OCI-LY1 (cell line): ENCODE measurements around the gene ERMAP.

ENCODE experiments used
- CTCF ChIP-seq: fragments of 200-600 bp; sonication (generic), shearing (Covaris generic); IDR thresholded peaks from 2 replicates; pipeline ENCODE4 v1.5.1; 2017; ENCODE audit warnings: mild to moderate bottlenecking, antibody characterized with exemption, low read length, moderate library complexity, mixed read lengths
- EZH2 ChIP-seq: fragments of 200-600 bp; sonication (generic), shearing (Covaris generic); IDR thresholded peaks from 2 replicates; pipeline ENCODE4 v1.8.0; 2017; ENCODE audit warnings: borderline replicate concordance, mixed run types, mild to moderate bottlenecking, antibody characterized with exemption, low read length, moderate library complexity, mixed read lengths

DNA sequence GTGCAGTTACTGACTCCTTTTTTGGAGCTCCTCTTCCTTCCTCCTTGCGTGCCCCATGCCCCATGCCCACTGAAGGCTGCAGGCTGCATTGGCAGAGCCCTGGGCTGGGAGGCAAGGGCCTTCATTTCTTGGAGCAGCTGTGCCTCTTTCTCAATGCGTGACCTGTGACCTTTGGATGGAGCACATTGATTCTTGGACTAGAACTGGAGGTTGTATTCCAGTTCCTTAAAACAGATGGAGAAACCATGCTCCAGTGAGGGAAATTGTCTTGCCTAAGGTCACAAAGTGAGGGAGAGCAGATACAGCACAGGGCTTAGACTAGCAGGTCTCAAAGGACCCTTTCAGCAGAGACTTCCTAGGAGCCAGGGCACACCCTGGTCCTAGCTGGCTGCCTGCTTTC is 23.1 kb upstream of the ERMAP start:
- TF ChIP-seq CTCF, result no peak
- TF ChIP-seq EZH2, result no peak
